Left cardiac atrium (tissue), 4 donors: ENCODE data around the gene VIL1. TPM values are rescaled to one million over a fixed set of nuclear protein-coding genes. Genes with fewer than 3 reads are reported as not detected.
A peak's percentile ranks its signal among the peaks of the same experiment; 100 is the strongest.

Experiments used
- ATAC-seq, 2 donors: fragments of 200-7000 bp; cut with Tn5 transposase; one replicate each; pipeline ENCODE4 v1.9.1; 2020; ENCODE audit warnings: mild to moderate bottlenecking in 2 of 2, moderate library complexity in 2 of 2
- DNase-seq: peaks from one replicate; pipeline ENCODE4 v3.0.0-alpha.2; 2020
- intact Hi-C, 2 donors: fragments of 100-400 bp; cut with DNase I; formaldehyde crosslinking; loops; one replicate each; pipeline versions ENCODE4 v1.14.1 to v1.15.1; 2022 to 2023
- long read RNA-seq: library from polyadenylated mRNA; unstranded; transcript quantifications from one replicate; pipeline ENCODE4 v2.0.0, GENCODE V29; 2021
- total RNA-seq, 2 donors: library from RNA; stranded (reverse); fragmentation: NEBNext Ultra II Directional; extraction: Animal tissue kit (Norgen Biotek cat#: 25700); gene quantifications; one replicate each; pipeline ENCODE4 v1.2.1, GENCODE V29; 2021
- donor health status: DM: no; HTN: yes; CAD: no.
- donor health status: DM: no; HTN: yes; CAD: no; lungs with severe emphysema.
- donor health status: DM: yes; HTN: yes; CAD: no.
- donor health status: Dilated cardiomyopathy.

VIL1 gene
- total RNA-seq, result not detected
- long read RNA-seq, result 0 reads

DNA sequence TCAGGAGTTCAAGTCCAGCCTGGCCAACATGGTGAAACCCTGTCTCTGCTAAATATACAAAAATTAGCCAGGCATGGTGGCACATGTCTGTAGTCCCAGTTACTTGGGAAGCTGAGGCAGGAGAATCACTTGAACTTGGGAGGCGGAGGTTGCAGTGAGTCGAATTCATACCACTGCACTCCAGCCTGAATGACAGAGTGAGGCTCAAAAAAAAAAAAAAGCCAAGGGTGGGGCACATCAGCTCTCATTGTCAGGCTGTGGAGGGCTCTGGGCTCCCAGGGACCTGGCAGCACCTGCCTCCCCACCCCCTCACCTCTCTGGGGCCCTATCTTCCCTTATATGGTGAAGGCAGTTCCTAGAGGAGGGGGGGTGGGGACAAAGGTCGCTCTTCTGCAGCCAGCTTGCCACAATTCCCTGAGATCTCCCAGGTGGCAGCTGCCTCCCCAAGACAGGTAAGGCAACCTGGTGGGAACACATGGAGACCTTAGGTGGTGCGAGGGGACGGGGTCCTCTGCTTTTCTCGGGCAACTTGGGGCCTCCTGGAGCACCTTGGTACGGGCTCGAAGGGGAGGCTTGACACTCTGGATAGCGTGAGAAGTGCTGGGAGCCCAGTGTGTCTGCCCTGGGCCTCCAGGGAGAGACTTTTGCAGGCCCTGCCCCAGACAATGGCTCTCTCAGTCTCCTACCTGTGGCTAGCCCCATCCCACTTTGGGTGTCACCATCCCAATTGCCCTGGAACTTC, at the start of gene VIL1:
Gene VIL1 (plus strand): TSS at position 407 of the 742 bp plus-strand sequence. CDS start 4,656 bp downstream, outside the sequence.
- DNase-seq (no peak), ATAC-seq (no peak)
- intact Hi-C loops, result no loop called here

DNA sequence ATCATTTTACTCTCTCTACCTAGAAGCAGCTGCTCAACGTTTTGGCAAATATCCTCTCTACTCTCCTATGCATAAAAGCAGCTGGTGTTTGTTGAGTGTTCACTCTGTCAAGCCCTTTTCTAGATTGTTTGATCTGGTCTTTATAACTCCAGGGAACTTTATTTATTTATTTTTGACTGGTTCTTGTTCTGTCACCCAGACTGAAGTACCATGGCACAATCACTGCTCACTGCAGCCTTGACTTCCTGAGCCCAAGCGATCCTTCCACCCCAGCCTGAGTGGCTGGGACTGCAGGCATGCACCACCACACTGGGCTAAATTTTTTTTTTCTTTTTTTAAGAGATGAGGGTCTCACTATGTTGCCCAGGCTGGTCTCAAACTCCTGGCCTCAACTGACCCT, 49.6 kb upstream of the VIL1 start:
- DNase-seq (no peak), ATAC-seq (no peak)
- intact Hi-C loops, result loop anchor here in 1 of 2 donors (10.0 kb wide), 1 partner anchor 185 kb away; no protein-coding TSS in a partner anchor

DNA sequence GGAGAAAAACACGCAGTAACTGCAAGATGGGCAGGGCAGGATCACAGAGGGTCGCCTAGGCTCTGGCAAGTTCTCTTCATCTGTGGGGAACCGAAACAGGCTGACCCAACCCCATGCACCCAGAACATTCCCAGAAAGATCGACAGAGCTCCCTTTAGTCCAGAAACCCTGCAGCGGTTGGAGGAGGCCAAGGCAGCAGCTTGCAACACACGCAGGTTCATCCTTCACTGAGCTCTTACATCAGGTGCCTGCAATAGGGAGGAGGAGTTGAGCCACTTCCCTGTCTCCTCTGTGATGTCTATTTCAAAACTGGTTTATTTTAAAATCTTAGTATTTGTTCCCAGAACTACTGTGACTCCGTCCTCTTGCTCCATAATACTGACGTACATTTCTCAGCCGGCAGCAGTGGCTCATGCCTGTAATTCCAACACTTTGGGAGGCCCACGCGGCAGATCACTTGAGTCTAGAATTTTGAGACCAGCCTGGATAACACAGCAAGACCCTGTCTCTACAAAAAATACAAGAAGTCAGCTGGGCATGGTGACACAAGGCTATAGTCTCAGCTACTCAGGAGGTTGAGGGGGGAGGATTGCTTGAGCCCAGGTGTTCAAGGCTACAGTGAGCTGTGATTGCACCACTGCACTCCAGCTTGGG, 48.4 kb upstream of the VIL1 start:
- peak; percentile 65 for DNase-seq
- peak; percentile 20 to 51 for ATAC-seq
- intact Hi-C loops, result no loop called here

DNA sequence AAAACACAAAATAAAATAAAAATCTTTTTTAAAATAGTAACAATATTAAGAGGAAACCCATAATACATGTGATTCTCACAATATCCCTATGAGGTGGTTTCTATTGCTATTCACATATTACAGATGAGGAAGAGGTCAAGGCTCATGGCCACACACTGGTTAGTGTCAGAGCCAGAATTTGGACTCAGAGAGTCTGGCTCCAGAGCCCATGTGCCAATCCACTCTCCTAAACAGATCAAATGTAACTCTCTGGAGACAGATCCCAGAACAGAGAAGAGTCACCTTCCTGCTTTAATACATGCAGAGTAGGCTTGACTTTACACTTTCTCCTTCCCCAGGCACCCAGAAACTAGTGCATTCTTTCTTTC, 47.0 kb upstream of the VIL1 start:
- intact Hi-C loops, result no loop called here
- no peak for DNase-seq
- no peak for ATAC-seq

DNA sequence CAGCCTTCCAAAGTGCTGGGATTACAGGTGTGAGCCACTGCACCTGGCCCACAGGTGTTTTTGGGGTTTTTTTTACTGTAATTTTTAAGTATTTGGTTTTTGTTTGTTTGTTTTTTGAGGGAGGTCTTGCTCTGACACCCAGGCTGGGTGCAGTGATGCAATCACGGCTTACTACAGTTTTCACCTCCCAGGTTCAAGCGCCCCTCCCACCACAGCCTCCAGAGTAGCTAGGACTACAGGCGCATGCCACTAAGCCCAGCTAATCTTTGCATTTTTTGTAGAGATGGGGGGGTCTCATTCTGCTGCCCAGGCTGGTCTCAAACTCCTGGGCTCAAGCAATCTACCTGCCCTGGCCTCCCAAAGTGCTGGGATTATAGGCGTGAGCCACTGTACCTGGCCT, 44.1 kb upstream of the VIL1 start:
- DNase-seq (no peak), ATAC-seq (no peak)
- intact Hi-C loops, result no loop called here

DNA sequence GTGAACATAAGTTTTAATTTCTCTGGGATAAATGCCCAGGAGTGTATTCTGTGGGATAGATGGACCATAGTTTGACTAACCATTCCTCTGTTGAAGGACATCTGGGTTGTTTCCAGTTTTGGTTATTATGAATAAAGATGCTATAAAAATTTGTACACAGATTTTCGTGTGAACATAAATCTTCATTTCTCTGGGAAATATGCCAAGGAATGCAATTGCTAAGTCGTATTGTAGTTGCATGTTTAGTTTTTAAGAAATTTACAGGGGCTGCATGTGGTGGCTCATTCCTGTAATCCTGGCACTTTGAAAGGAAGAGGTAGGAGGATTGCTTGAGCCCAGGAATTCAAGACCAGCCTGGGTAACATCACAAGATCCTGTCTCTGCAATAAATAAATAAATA, 43.7 kb upstream of the VIL1 start:
- ATAC-seq, result no peak
- DNase-seq, result no peak
- intact Hi-C loops, result no loop called here

DNA sequence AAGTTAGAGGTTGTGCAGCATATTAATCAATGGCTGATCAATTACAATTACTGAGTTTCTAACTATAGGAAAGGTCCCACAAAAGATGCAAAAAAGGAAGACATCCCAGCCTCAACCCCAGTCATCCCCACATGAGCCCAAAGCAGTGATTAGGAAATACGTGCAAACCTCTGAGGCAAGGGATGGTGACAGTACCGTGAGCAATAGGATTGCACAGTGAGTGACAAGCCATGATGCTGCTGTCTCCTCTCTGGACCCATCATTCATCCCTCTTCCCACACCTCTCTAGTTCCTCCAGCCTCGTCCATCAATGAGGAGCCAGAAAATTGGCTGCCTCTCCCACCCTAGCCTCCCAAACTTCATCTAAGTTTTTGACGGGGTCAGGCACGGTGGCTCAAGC, 40.9 kb upstream of the VIL1 start:
- ATAC-seq, result no peak
- no peak for DNase-seq

DNA sequence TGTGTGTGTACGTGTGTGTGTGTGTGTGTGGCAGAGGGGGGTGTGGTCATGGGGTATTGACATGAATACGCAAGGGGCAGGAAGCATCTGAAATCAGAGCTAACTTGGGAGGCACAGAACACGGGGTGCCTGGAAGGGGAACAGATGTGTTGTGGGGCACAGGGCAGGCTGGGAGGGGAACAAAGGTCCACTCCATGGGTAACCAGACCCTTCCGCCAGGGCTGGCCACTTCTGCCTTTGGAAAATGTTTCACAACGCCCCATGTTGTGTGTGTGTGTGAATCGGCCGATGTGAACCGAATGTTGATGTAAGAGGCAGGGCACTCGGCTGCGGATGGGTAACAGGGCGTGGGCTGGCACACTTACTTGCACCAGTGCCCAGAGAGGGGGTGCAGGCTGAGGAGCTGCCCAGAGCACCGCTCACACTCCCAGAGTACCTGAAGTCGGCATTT, 37.0 kb upstream of the VIL1 start, which contains the start of gene SLC11A1:
Gene SLC11A1 (plus strand): TSS at position 358 of the 451 bp plus-strand sequence. CDS start 96 bp downstream, outside the sequence.
- intact Hi-C loops, result no loop called here
- peak; percentile 66 to 77 for ATAC-seq
- DNase-seq, result peak; percentile 62

More for the DNA sequence above, 40.9 kb upstream of the VIL1 start:
- intact Hi-C loops, result no loop called here

DNA sequence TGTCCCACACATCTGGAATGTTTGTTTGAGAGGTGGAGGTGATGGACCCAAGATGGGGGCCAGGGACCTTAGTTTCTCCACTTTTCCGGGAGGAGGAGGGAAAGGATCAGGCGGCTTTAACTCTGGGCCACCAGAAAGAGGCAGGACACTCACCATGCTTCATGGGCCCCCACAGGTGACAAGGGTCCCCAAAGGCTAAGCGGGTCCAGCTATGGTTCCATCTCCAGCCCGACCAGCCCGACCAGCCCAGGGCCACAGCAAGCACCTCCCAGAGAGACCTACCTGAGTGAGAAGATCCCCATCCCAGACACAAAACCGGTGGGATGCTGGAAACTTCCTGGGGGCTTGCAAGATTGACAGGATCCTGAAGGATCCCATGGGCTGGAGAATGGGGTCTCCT, 36.1 kb upstream of the VIL1 start:
- DNase-seq (no peak), ATAC-seq (no peak)
- intact Hi-C loops, result no loop called here

DNA sequence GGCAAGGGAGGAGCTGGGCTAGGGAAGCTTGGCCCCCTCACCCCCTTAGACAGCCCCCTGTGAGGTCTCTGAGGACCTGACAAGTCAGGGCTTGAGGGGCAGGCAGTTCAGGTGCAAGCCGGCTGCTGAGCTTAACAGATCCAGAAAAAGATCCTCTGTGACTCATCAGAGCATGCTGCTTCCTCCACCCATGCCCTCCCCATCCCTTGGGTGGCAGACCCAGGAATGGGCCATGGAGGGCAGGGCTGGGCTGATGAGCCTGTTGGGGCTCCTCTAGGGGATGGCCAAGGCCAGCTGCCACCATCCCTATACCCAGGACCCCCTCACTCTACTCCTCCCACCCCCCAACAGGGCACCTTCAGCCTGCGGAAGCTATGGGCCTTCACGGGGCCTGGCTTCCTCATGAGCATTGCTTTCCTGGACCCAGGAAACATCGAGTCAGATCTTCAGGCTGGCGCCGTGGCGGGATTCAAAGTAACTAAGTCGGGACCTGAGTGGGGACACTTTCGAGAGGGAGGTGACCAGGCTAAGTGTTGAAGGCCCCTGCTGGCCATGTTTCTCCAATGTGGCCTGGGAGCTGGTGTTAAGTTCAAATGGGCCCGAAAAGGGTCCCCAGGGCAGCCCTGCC, 34.9 kb upstream of the VIL1 start:
- intact Hi-C loops, result no loop called here
- DNase-seq, result no peak
- no peak for ATAC-seq

DNA sequence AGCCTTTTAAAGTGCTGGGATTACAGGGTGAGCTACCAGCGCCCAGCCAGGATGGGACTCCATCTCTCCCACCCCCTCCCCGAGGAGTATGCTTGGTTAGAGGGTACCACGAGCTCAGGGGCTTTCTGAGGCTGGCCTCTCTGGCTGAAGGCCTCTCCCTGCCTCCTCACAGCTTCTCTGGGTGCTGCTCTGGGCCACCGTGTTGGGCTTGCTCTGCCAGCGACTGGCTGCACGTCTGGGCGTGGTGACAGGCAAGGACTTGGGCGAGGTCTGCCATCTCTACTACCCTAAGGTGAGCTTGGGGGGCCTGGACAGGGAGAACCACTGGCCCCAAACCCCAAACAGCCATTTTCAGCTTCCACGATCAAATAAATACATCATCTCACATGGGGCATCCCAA, 33.9 kb upstream of the VIL1 start:
- ATAC-seq (no peak), DNase-seq (no peak)
- intact Hi-C loops, result no loop called here

DNA sequence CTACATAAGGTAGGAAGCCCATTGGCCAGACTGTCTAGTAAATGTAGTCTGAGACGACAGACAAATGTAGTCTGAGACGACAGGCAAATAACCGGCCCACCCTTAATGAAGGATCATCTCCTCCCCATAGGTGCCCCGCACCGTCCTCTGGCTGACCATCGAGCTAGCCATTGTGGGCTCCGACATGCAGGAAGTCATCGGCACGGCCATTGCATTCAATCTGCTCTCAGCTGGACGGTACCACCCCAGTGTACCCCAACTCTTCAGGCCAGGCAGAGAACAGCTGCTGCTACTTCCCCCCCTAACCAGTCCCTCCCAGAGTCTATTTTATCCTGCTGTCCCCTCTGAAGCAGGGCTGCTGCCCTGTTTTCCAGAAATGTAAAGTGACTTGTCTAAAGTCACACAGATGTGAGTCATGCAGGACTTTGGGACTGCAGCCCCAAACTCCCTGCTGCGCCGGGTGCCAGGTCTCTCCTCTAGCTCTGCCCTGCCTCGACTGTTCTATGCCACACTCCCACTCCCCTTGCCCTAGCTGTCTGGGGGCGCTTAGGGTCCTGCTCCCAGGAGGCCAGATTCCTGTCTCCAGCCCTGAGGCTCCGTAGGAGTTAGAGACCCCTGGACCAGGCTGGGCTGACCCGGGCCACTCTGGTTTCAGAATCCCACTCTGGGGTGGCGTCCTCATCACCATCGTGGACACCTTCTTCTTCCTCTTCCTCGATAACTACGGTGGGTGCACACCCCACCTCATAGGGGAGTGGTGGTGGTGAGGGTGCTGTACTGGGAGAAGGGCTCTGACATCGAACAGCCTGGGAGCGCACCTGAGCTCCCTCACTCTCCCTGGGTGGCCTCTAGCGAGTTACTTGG, 32.2 kb upstream of the VIL1 start:
- intact Hi-C loops, result no loop called here
- ATAC-seq (no peak), DNase-seq (no peak)

DNA sequence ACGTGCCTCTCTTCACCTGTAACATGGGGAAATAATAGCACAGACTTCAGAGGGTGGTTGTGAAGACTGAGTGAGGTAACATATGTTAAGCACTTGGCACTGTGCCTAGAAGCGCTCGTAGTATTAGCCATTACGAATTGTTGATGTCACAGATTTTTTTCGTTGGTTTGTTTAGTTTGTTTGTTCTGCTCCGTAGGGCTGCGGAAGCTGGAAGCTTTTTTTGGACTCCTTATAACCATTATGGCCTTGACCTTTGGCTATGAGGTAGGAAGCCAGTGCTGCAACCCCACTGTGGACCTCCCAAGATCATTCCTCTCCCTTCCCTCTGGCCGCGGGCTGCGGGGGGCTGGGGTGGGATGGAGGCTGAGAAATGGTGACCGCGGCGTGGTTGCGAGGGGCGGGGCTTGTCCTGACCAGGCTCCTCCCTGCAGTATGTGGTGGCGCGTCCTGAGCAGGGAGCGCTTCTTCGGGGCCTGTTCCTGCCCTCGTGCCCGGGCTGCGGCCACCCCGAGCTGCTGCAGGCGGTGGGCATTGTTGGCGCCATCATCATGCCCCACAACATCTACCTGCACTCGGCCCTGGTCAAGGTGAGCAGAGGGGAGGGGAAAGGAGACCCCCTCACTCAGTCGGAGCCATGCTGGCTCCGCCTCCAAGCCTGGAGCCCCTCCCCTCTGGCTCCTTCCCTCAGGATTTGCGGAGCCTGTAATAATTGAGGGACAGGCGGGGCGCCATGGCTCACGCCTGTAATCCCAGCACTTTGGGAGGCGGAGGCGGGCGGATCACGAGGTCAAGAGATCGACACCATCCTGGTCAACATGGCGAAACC, 31.3 kb upstream of the VIL1 start:
- DNase-seq (peak; percentile 72), ATAC-seq (peak; percentile 87)
- intact Hi-C loops, result no loop called here

DNA sequence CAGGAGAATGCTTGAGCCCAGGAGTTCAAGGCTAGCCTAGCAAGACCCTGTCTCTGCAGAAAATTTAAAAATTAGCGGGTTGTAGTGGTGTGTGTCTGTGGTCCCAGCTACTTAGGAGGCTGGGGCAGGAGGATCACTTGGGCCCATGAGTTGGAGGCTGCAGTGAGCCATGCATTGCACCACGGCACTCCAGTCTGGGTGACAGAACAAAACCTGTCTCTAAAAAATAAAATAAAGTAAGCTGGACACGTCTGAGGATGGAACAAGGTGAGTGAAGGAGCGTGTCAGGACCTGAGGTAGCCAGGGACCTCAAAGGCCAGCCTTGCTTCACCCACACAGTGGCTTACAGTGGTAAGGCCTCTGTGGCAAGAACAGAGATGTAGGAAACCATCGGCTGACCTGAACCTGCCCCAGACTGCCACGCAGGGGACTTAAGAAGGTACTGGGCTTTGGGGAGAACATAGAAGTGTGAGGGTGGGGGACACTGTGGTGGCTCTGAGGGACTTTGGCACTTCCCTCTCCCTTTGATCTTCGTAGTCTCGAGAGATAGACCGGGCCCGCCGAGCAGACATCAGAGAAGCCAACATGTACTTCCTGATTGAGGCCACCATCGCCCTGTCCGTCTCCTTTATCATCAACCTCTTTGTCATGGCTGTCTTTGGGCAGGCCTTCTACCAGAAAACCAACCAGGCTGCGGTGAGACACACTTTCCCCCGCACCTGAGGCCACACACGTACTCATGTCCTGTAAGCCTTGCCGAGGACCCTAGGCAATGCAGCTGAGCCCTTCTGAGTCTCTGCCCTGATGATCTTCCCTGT, 29.4 kb upstream of the VIL1 start:
- no peak for ATAC-seq
- no peak for DNase-seq
- intact Hi-C loops, result loop anchor here in 1 of 2 donors (10.0 kb wide), 1 partner anchor 95 kb away; the partner anchor contains the start of gene TMBIM1

DNA sequence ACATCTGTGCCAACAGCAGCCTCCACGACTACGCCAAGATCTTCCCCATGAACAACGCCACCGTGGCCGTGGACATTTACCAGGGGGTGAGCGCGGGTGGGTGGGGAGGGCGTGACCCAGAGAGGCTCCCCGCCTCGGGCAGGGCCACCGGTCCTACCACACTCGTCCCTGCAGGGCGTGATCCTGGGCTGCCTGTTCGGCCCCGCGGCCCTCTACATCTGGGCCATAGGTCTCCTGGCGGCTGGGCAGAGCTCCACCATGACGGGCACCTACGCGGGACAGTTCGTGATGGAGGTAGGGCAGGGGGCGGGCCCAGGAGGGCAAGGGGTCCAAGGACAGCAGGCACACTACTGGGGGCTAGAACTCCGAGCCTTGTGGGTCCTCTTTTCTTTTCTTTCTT, 27.7 kb upstream of the VIL1 start:
- intact Hi-C loops, result loop anchor here in 1 of 2 donors (10.0 kb wide), 1 partner anchor 96 kb away; the partner anchor contains the start of gene TMBIM1
- DNase-seq, result no peak
- ATAC-seq, result no peak

DNA sequence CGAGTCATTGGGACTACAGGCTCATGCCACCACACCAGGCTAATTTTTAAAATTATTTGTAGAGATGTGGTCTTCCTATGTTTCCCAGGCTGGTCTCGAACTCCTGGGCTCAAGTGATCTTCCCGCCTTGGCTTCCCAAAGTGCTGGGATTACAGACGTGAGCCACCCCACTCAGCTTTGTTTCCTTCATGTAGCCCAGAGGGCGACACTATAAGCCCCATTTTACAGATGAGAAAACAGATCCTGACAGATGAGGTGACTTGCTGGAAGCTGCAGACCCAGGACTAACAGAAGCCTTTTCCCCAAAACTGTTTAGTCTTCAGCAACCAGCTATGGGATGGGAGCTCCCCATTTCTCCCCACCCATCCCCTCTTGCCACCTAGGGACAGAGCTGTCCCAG, 26.5 kb upstream of the VIL1 start:
- DNase-seq (no peak), ATAC-seq (no peak)
- intact Hi-C loops, result loop anchor here in 1 of 2 donors (10.0 kb wide), 1 partner anchor 98 kb away; the partner anchor contains the start of gene TMBIM1

DNA sequence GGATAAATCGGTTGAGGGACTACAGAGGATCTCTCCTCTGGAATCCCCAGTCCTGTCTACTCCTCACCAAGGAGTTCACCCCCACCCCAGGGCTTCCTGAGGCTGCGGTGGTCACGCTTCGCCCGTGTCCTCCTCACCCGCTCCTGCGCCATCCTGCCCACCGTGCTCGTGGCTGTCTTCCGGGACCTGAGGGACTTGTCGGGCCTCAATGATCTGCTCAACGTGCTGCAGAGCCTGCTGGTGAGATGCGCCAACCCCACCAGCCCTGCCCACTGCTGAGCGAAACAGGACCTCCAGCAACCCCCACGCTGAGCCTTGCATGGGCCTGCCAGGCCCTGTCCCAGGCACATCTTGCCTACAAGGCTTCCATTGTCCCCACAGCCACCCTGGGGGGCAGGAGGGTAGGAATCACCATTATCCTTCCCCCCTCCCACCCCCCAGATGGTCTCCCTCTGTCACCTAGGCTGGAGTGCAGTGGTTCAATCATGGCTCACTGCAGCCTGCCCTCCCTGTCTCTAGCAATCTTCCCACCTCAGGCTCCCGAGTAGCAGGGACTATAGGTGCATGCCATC, 25.9 kb upstream of the VIL1 start:
- DNase-seq, result no peak
- intact Hi-C loops, result loop anchor here in 1 of 2 donors (10.0 kb wide), 1 partner anchor 98 kb away; the partner anchor contains the start of gene TMBIM1

More for the DNA sequence above, 25.9 kb upstream of the VIL1 start:
- no peak for ATAC-seq
